NCI-H2029 (cell line): ENCODE data around the gene RMI2.

Experiments used
- DNase-seq: peaks from one replicate; lab custom pipeline; 2025; lab: John Stamatoyannopoulos, UW

Gene RMI2

GRCh38 chr16:11328172-11329070 lies 16.8 kb upstream of the RMI2 start:
- no peak for DNase-seq

GRCh38 chr16:11329071-11329491 lies 16.2 kb upstream of the RMI2 start:
- no peak for DNase-seq

GRCh38 chr16:11329891-11330290 lies 15.4 kb upstream of the RMI2 start:
- DNase-seq = no peak

- DNase-seq = no peak
These were observed 14.6 kb upstream of the RMI2 start for GRCh38 chr16:11330526-11331237.

- no peak for DNase-seq
These were observed 13.3 kb upstream of the RMI2 start for GRCh38 chr16:11331967-11332366.

- DNase-seq = no peak
These were observed 12.2 kb upstream of the RMI2 start for GRCh38 chr16:11333010-11333409.

- no peak for DNase-seq
These were observed 11.6 kb upstream of the RMI2 start for GRCh38 chr16:11333702-11334101.

GRCh38 chr16:11334831-11335404 lies 10.3 kb upstream of the RMI2 start:
- no peak for DNase-seq

- no peak for DNase-seq
These were observed 6.2 kb upstream of the RMI2 start for GRCh38 chr16:11339075-11339474.

- DNase-seq = no peak
These were observed 4.5 kb upstream of the RMI2 start for GRCh38 chr16:11340710-11341109.

- no peak for DNase-seq
These were observed 3.9 kb upstream of the RMI2 start for GRCh38 chr16:11341371-11341770.

- no peak for DNase-seq
These were observed 3.0 kb upstream of the RMI2 start for GRCh38 chr16:11342021-11342855.

GRCh38 chr16:11346700-11347319 lies 1.6 kb downstream of the RMI2 start:
- no peak for DNase-seq

- no peak for DNase-seq
These were observed 2.6 kb downstream of the RMI2 start for GRCh38 chr16:11347831-11348230.

GRCh38 chr16:11348737-11349598 lies 3.7 kb downstream of the RMI2 start:
- DNase-seq = no peak

GRCh38 chr16:11349599-11350276 lies 4.5 kb downstream of the RMI2 start:
- no peak for DNase-seq

- DNase-seq = no peak
These were observed 5.3 kb downstream of the RMI2 start for GRCh38 chr16:11350519-11350918.

GRCh38 chr16:11350921-11351335 lies 5.7 kb downstream of the RMI2 start:
- DNase-seq = no peak

- DNase-seq = no peak
These were observed 7.9 kb downstream of the RMI2 start for GRCh38 chr16:11353158-11353557.

- no peak for DNase-seq
These were observed 9.1 kb downstream of the RMI2 start for GRCh38 chr16:11354407-11354732.
